SK-N-MC (cell line): ENCODE measurements around the gene DUSP9.

ENCODE experiments used
- EZH2 ChIP-seq: fragments of 200-600 bp; sonication (generic); IDR thresholded peaks from one replicate; pipeline ENCODE4 v1.6.1; 2017; ENCODE audit warnings: antibody characterized with exemption
- POLR2AphosphoS5 ChIP-seq: IDR thresholded peaks from 2 replicates; pipeline ENCODE4 v1.6.1; 2012; ENCODE audit warnings: mild to moderate bottlenecking, low read depth, low read length, borderline replicate concordance

GRCh38 chrX:153626863-153627674 is 19.9 kb upstream of the DUSP9 start:
- TF ChIP-seq EZH2 (no peak), POLR2AphosphoS5 (no peak)
